CD4-positive, alpha-beta T cell treated with Interleukin-21 for 1 hour (primary cell): Measurements from ENCODE around the gene TRABD2A.
"Not testable (repeated sequence)": the region's sequence is repeated elsewhere in the genome, so short reads cannot be mapped to it uniquely, and the experiment has no call there.

Source experiments
- DNase-seq: peaks from one replicate; pipeline ENCODE4 v3.0.0-alpha.2; 2020

TRABD2A gene

GRCh38 chr2:84878896-84879583, 1.8 kb downstream of the TRABD2A start:
- DNase-seq: no peak

GRCh38 chr2:84878459-84878858, 2.4 kb downstream of the TRABD2A start:
- no peak for DNase-seq

GRCh38 chr2:84876369-84876768, 4.5 kb downstream of the TRABD2A start:
- no peak for DNase-seq

GRCh38 chr2:84875619-84876018, 5.3 kb downstream of the TRABD2A start:
- DNase-seq: not testable (repeated sequence)

- no peak for DNase-seq
These were observed 5.7 kb downstream of the TRABD2A start for GRCh38 chr2:84875213-84875560.

GRCh38 chr2:84874381-84875212, 6.3 kb downstream of the TRABD2A start:
- DNase-seq: peak; percentile 51

GRCh38 chr2:84873350-84873749, 7.5 kb downstream of the TRABD2A start:
- no peak for DNase-seq

GRCh38 chr2:84872691-84873090, 8.2 kb downstream of the TRABD2A start:
- not testable (repeated sequence) for DNase-seq

GRCh38 chr2:84870306-84870705, 10.6 kb downstream of the TRABD2A start:
- DNase-seq: no peak

- not testable (repeated sequence) for DNase-seq
These were observed 12.6 kb downstream of the TRABD2A start for GRCh38 chr2:84868327-84868726.

- DNase-seq: no peak
These were observed 14.8 kb downstream of the TRABD2A start for GRCh38 chr2:84866122-84866521.

- peak; percentile 69 for DNase-seq
These were observed 15.6 kb downstream of the TRABD2A start for GRCh38 chr2:84865181-84865783.

- DNase-seq: no peak
These were observed 18.9 kb downstream of the TRABD2A start for GRCh38 chr2:84862006-84862405.

GRCh38 chr2:84861539-84861938, 19.3 kb downstream of the TRABD2A start:
- DNase-seq: no peak

GRCh38 chr2:84858937-84859336, 21.9 kb downstream of the TRABD2A start:
- DNase-seq: no peak

- no peak for DNase-seq
These were observed 22.8 kb downstream of the TRABD2A start for GRCh38 chr2:84858123-84858522.

- DNase-seq: no peak
These were observed 23.3 kb downstream of the TRABD2A start for GRCh38 chr2:84857566-84857965.

- DNase-seq: peak; percentile 50
These were observed 24.1 kb downstream of the TRABD2A start for GRCh38 chr2:84856787-84857186.

- DNase-seq: no peak
These were observed 25.2 kb downstream of the TRABD2A start for GRCh38 chr2:84855731-84856130.

- no peak for DNase-seq
These were observed 26.0 kb downstream of the TRABD2A start for GRCh38 chr2:84854850-84855249.

- no peak for DNase-seq
These were observed 29.0 kb downstream of the TRABD2A start for GRCh38 chr2:84851876-84852275.

GRCh38 chr2:84850471-84850870, 30.4 kb downstream of the TRABD2A start:
- DNase-seq: no peak

GRCh38 chr2:84849271-84849952, 31.5 kb downstream of the TRABD2A start:
- DNase-seq: peak; percentile 58
